ENCODE results near the gene KCNQ2.
"Not testable (repeated sequence)": the region's sequence is repeated elsewhere in the genome, so short reads cannot be mapped to it uniquely, and the experiment has no call there.

KCNQ2 gene

DNA sequence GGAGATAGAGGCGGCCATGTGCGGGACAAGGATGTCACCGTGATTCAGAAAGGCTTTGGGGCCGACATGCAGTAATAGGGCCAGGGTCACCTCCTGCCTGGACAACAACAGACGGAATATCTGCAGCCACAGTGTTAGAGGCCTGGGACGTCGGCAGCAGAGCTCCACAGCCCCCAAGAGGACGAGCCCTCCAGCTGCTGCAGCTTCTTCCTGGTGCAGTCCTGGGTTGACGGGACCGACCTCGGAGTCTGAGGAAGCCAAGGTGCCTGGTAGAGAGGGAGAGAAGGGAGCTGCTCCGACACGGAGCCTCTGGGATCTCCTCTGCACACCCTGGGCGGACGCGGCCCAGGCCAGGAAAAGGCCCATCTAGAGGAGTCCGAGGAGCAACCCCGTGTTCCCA is 88.1 kb downstream of the KCNQ2 start:
- Mint-ChIP-seq H3K4me1 (ENCODE audit: low read depth) (no peaks in the 10 kb centered on the region), H3K4me3 (no peak overlapping the region), H3K27ac (no peak overlapping the region), H3K36me3 (ENCODE audit: low read depth) (no peaks in the 10 kb centered on the region), H3K9me3 (peaks cover 35% of the 10 kb centered on the region), H3K27me3 (peaks cover 17% of the 10 kb centered on the region)
- intact Hi-C loops (cut with micrococcal nuclease) = loop anchor here (5.0 kb wide), 1 partner anchor 162 kb away; no protein-coding TSS in a partner anchor

DNA sequence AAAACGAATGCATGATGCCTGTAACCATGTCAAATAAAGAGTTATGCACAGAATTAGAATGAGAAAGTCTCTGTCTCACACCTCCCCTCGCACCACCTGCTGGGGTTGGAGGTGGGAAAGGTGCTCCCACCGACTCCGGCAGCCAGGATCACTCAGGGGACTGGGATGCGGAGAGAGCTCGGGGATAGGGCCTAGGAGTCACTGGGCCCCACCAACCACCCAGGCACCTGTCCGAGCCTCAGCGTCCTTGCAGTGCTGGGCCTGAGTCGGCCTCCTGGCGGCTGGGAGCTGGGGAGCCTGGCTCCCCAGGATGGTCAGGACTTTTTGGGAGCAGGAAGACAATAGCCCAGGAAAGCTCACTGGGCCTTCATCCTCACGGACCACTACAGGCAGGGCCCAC is 88.9 kb downstream of the KCNQ2 start:
- Mint-ChIP-seq H3K9me3 (peaks cover 35% of the 10 kb centered on the region), H3K4me1 (ENCODE audit: low read depth) (no peaks in the 10 kb centered on the region), H3K36me3 (ENCODE audit: low read depth) (no peaks in the 10 kb centered on the region), H3K27ac (no peak overlapping the region), H3K27me3 (peaks cover 22% of the 10 kb centered on the region), H3K4me3 (no peak overlapping the region)
- intact Hi-C loops (cut with micrococcal nuclease) = loop anchor here (5.0 kb wide), 1 partner anchor 161 kb away; no protein-coding TSS in a partner anchor

DNA sequence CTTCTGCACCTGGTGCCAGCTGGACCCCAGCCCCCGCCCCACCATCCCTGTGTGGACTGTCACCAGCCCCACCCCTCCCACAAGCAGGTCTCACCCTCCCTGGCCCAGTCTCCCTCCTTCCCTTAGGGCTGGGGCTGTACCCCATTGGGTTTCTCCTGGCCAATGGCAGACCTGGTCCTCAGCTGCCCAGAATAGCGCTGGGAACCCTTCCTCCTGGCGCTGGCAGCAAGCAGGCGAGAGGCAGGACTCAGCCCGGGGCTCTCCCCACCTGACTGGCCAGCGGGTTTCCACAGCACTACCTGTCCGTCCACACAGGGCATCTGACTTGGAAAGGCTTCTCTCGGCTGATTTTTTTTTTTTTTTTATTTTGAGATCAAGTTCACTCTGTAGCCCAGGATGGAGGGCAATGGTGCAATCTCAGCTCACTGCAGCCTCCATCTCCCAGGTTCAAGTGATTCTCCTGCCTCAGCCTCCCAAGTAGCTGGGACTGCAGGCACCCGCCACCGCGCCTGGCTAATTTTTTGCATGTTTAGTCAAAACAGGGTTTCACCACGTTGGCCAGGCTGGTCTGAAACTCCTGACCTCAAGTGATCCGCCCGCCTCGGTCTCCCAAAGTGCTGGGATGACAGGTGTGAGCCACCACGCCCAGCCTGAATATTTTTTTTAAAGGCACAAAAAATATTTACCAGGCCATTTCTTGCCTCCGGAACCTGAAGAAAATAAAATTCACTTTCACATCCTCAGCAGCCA is 89.7 kb downstream of the KCNQ2 start:
- Mint-ChIP-seq H3K9me3 (peaks cover 28% of the 10 kb centered on the region), H3K4me3 (no peak overlapping the region), H3K27ac (no peak overlapping the region), H3K4me1 (ENCODE audit: low read depth) (no peaks in the 10 kb centered on the region), H3K36me3 (ENCODE audit: low read depth) (no peaks in the 10 kb centered on the region), H3K27me3 (peaks cover 29% of the 10 kb centered on the region)
- intact Hi-C loops (cut with micrococcal nuclease) = loop anchor here (5.0 kb wide), 1 partner anchor 160 kb away; no protein-coding TSS in a partner anchor

DNA sequence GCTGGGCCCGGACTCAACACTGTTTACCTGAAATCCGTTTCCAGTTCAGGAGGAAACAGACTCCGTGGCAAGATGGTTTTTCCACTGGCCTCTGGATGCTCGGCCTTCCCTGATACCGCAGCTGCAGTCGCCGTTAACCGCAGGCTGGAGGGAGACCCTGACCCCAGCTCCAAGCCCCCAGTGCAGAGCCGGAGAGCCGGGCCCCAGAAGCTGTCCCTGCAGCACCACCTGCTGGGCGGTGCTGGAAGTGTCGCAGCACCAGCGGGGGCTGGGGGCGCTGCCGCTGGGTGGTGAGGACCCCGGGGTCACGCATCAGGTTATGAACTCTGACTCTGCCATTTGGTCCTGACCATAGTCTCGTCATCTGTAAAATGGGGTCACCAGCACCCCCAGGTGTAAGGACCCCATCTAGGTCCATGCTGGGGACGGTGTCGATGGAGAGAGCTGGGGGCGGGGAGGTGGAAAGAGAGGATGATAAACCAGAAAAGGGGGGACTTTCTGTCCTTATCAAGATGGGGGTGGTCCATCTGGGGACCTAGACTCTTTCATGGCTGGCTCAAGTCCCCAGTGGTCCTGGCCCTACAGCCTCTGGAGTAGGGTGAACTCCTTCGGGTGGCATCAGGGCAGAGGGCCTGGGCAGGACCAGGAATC is 90.5 kb downstream of the KCNQ2 start:
- no peaks in the 10 kb centered on the region for H3K36me3 Mint-ChIP-seq (ENCODE audit: low read depth)
- no peaks in the 10 kb centered on the region for H3K4me1 Mint-ChIP-seq (ENCODE audit: low read depth)
- peaks cover 36% of the 10 kb centered on the region for H3K27me3 Mint-ChIP-seq
- H3K27ac Mint-ChIP-seq = no peak overlapping the region
- peaks cover 20% of the 10 kb centered on the region for H3K9me3 Mint-ChIP-seq
- intact Hi-C loops (cut with micrococcal nuclease) = loop anchor here (1.0 to 5.0 kb wide), 2 partner anchors 73 to 160 kb away; no protein-coding TSS in a partner anchor
- no peak overlapping the region for H3K4me3 Mint-ChIP-seq

DNA sequence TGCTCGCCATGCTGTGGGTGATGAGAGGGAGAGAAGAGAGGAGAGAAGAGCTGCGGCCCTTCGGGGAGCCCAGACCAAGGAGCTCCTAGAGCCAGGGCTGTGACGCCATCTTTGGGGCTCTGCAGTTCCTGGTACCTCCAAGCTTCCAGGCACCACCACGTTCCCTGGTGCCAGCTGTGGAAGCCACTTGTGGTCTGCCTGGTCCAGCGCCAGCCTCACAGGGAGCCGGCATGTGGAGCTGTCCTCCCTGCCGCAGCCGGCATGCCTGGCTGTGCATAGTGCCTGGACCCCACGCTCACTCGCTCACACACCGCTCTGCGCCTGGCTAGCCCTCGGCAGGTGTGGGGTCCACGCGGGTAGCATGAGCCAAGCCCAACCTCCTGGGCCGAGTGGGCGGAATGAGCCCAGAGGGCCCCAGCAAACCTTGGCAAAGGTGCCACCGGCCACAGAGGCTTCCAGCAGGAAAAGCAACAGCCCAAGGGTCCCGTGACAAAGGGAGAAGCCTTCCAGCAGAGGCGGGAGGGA is 92.0 kb downstream of the KCNQ2 start:
- no peak overlapping the region for H3K27ac Mint-ChIP-seq
- H3K9me3 Mint-ChIP-seq = peaks cover 5% of the 10 kb centered on the region
- peaks cover 43% of the 10 kb centered on the region for H3K27me3 Mint-ChIP-seq
- no peaks in the 10 kb centered on the region for H3K36me3 Mint-ChIP-seq (ENCODE audit: low read depth)
- no peak overlapping the region for H3K4me3 Mint-ChIP-seq
- intact Hi-C loops (cut with micrococcal nuclease) = loop anchor here (5.0 kb wide), 1 partner anchor 158 kb away; no protein-coding TSS in a partner anchor
- peaks cover 9% of the 10 kb centered on the region for H3K4me1 Mint-ChIP-seq (ENCODE audit: low read depth)

DNA sequence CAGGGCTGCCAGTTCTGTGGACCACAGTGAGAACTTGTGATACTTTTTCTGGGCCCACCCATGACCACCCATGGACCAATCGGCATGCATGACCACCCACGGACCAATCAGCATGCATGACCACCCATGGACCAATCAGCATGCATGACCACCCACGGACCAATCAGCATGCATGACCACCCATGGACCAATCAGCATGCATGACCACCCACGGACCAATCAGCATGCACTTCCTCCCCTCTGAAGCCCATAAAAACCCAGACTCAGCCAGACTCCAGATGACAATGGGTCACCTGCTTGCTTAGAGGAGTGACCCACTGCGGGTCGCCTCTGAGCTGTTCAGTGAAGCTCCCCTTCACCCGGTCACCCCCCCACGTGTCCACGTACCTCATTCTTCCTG is 92.6 kb downstream of the KCNQ2 start:
- not testable (repeated sequence) for H3K9me3 Mint-ChIP-seq; H3K36me3 Mint-ChIP-seq (ENCODE audit: low read depth); H3K4me1 Mint-ChIP-seq (ENCODE audit: low read depth); H3K4me3 Mint-ChIP-seq; H3K27ac Mint-ChIP-seq
- intact Hi-C loops (cut with micrococcal nuclease) = loop anchor here (5.0 kb wide), 1 partner anchor 158 kb away; no protein-coding TSS in a partner anchor
- peaks cover 43% of the 10 kb centered on the region for H3K27me3 Mint-ChIP-seq

DNA sequence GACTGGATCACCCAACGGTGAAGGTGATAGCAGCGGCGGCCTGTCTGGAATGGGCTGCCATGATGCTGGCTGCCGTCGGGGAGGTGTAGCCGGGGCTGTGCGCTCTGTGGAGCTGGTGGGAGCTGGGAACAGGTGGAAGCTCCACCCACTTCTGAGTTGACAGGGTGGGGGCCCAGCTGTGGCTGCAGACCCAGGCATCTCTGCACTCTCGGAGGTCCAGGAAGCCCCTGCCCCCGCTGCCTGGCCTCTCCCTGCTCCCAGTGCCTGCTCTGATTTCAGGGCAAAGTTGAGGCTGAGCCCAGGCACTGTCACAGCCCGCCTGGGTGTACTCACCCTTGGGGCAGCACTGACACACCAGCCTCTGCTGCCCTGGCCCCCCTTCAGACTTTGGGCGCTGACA is 93.2 kb downstream of the KCNQ2 start:
- Mint-ChIP-seq H3K36me3 (ENCODE audit: low read depth) (no peaks in the 10 kb centered on the region), H3K27ac (no peak overlapping the region), H3K4me3 (no peak overlapping the region), H3K27me3 (peaks cover 44% of the 10 kb centered on the region), H3K4me1 (ENCODE audit: low read depth) (peaks cover 9% of the 10 kb centered on the region), H3K9me3 (no peaks in the 10 kb centered on the region)
- intact Hi-C loops (cut with micrococcal nuclease) = no loop called here

DNA sequence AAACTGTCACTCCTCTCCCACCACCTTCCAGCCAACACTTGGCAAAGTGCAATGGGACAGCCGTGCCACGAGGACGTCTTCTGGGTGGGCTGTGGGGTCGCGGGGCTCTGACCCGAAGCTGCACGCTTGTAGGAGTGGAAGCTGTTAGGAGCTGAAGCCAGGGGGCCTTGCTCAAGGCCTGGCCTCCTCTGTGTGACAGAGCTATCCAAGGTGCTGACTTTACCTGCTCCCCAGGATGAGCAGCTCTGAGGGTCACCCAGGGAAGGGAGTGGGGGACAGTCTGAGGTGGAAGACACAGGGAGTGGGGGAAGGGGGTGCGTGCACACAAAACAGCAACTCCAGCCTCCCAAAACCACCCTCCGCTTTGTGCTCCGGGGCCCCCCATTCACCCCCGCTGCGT is 93.8 kb downstream of the KCNQ2 start:
- Mint-ChIP-seq H3K9me3 (no peaks in the 10 kb centered on the region), H3K27ac (no peak overlapping the region), H3K4me3 (no peak overlapping the region), H3K4me1 (ENCODE audit: low read depth) (peaks cover 9% of the 10 kb centered on the region), H3K27me3 (peaks cover 46% of the 10 kb centered on the region), H3K36me3 (ENCODE audit: low read depth) (no peaks in the 10 kb centered on the region)
- intact Hi-C loops (cut with micrococcal nuclease) = no loop called here

DNA sequence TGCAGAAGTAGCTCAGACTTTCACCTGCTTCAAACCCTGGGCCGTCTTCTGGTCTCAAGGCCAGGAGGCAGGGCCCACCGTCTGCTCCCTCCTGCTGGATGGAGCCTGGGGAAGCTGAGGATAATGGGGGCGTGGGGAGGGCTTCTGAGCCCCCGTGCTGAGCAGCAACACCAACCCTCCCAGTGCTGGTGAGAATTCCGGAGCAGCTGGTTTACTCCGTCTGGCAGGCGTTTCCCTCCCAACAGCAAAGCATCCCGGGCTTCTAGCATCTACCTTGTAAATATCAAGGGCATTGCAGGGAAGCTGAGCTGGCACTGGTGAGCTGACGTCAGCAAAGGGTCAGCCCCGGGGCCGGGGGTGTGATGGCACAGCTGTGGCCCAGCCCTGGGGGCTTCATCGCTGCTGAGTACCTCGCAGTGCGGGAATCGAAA is 94.5 kb downstream of the KCNQ2 start:
- Mint-ChIP-seq H3K9me3 (no peaks in the 10 kb centered on the region), H3K27me3 (peaks cover 42% of the 10 kb centered on the region), H3K4me1 (ENCODE audit: low read depth) (peaks cover 9% of the 10 kb centered on the region), H3K4me3 (no peak overlapping the region), H3K27ac (no peak overlapping the region), H3K36me3 (ENCODE audit: low read depth) (no peaks in the 10 kb centered on the region)
- intact Hi-C loops (cut with micrococcal nuclease) = no loop called here

DNA sequence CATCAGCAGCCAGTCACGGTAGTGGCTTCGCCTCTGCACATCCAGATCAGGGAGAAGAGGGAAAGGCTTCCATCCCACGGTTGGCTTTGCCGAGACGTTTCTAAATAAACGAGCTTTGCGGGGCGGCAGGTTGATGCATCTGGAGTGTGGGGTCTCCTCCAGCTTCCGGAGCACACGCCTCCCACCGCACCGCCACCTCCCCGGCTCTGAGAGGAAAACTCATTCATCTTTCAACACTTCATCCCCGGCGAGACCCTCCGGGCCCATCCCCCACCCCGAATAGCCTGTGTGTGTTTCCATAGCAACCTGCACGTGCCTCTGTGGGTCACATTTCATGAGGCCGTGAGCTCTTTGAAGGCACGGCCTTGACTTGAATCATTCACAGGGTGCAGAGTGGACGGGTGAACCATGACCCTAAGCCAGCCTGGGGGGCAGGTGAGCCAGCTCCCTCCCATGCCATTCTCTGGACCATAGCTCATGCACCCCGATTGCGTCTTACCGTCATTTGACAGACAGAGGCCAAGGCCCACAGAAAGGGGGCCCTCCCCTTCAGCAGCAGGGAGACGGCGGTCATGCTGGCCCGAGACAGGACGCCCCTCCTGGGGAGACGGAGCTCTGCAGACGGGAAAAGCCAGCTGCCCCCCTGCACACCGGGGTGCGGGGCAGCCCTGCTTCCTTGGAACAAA is 95.1 kb downstream of the KCNQ2 start:
- H3K27me3 Mint-ChIP-seq = peaks cover 41% of the 10 kb centered on the region
- peaks cover 9% of the 10 kb centered on the region for H3K4me1 Mint-ChIP-seq (ENCODE audit: low read depth)
- intact Hi-C loops (cut with micrococcal nuclease) = no loop called here
- no peak overlapping the region for H3K27ac Mint-ChIP-seq
- H3K4me3 Mint-ChIP-seq = no peak overlapping the region
- no peaks in the 10 kb centered on the region for H3K9me3 Mint-ChIP-seq
- no peaks in the 10 kb centered on the region for H3K36me3 Mint-ChIP-seq (ENCODE audit: low read depth)

DNA sequence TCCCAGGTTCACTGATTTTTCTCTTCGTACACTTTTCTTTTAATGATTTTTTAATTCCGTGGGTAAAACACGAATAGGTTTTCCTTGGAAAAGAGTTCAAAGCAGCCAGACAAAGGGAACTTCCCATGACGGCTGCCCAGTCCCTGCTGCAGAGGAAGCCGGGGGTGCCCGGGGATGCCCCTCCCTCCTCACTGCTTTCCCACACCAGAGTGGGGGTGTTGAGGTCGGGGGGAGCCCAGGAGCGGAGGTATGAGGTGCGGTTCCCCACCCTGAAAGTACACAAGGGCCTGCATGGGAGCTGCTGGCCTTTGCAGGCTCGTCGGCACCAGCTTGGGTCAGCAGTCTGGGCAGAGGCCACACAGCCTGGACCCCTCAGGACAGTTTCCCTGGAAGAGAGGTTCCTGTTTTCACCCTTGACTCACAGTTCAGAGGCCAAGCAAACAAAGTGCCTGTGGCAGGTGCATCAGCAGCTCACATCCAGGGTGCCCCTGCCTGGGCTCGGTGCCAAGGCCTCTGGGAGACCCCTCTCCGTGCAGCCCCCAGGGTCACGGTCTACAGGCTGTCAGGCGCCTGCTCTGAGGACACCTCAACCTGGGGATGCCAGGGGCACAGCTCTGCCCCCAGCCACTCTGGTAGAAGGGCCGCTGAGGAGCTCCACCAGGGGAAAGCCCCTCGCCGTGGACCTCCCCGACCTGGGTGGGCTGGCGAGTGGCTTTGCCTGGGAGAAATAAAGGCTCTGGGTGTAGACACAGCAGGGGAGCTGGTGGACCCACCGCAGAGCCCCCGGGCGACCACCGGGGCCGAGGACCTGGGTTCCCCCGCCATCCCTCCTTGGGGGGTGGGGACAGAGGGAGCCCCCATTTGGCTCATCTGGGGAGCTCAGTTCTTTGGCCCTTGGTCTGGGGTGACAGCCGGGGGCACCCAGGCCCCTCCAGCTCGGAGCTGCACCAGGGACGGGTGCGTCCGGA is 95.9 kb downstream of the KCNQ2 start:
- intact Hi-C loops (cut with micrococcal nuclease) = no loop called here
- Mint-ChIP-seq H3K36me3 (ENCODE audit: low read depth) (no peaks in the 10 kb centered on the region), H3K4me3 (no peak overlapping the region), H3K4me1 (ENCODE audit: low read depth) (peaks cover 9% of the 10 kb centered on the region), H3K27ac (no peak overlapping the region), H3K27me3 (peaks cover 42% of the 10 kb centered on the region), H3K9me3 (no peaks in the 10 kb centered on the region)

DNA sequence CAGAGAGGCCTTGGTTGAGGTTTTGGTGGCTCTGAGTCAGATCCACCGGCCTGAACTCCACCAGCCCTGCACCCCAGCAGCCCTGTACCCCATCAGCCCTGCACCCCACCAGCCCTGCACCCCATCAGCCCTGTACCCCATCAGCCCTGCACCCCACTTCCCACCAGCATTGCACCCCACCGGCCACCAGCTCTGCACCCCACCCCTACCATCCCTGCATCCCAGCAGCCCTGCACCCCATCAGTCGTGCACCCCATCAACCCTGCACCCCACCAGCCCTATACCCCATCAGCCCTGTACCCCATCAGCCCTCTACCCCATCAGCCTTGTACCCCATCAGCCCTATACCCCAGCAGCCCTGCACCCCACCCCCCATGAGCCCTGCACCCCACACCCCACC is 97.0 kb downstream of the KCNQ2 start:
- Mint-ChIP-seq H3K9me3 (no peaks in the 10 kb centered on the region), H3K27me3 (peaks cover 42% of the 10 kb centered on the region), H3K36me3 (ENCODE audit: low read depth) (no peaks in the 10 kb centered on the region), H3K27ac (no peak overlapping the region), H3K4me1 (ENCODE audit: low read depth) (peaks cover 9% of the 10 kb centered on the region), H3K4me3 (no peak overlapping the region)
- intact Hi-C loops (cut with micrococcal nuclease) = no loop called here

DNA sequence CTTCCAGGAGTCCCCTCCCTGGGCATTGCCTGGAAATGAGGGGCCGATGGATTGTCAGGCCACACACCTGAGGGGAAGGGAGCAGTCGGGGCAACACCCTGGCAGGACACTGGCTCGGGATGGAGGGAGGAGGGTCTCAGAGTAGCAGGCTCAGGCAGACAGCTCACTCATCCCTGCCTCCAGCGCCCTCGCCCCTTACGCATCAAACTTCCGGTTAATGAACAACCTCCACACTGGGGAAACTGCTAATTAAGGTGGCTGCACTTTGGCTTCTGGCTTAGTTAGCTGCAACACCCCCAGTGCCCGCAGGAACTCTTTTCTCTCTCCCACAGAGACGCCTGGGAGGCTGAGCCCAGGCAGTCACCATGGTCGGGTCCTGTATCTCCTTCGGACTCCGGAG is 98.0 kb downstream of the KCNQ2 start:
- Mint-ChIP-seq H3K27ac (no peak overlapping the region), H3K9me3 (no peaks in the 10 kb centered on the region), H3K36me3 (ENCODE audit: low read depth) (no peaks in the 10 kb centered on the region), H3K4me1 (ENCODE audit: low read depth) (peaks cover 9% of the 10 kb centered on the region), H3K27me3 (peaks cover 40% of the 10 kb centered on the region), H3K4me3 (no peak overlapping the region)
- intact Hi-C loops (cut with micrococcal nuclease) = no loop called here
